Stimulated activated CD4-positive, alpha-beta T cell treated with anti-CD3 and anti-CD28 coated beads, TNF-alpha, amount 100 ng/mL, for 4 hours (primary cell): ENCODE results near the gene PKP1.

ENCODE experiments used
- DNase-seq, 3 experiments: peaks; one replicate each; pipeline ENCODE4 v3.0.0-alpha.2; 2020; ENCODE audit warnings: low read depth in 3 of 3

PKP1 gene

GRCh38 chr1:201371276-201371675, 88.0 kb downstream of the PKP1 start:
- DNase-seq: no peak

GRCh38 chr1:201371792-201372191, 88.5 kb downstream of the PKP1 start:
- no peak for DNase-seq

- no peak for DNase-seq
Observed at GRCh38 chr1:201374364-201374763, 91.1 kb downstream of the PKP1 start.

- no peak for DNase-seq
Observed at GRCh38 chr1:201375169-201375568, 91.9 kb downstream of the PKP1 start.

- no peak for DNase-seq
Observed at GRCh38 chr1:201376107-201376463, 92.8 kb downstream of the PKP1 start.

GRCh38 chr1:201376464-201377374, 93.4 kb downstream of the PKP1 start:
- DNase-seq: no peak

- DNase-seq: no peak
Observed at GRCh38 chr1:201377611-201378092, 94.3 kb downstream of the PKP1 start, which contains the start of gene TNNT2. Gene TNNT2, minus strand, starts transcription at chr1:201377680. Its CDS starts 4,426 bp downstream, at chr1:201373254.

- DNase-seq: no peak
Observed at GRCh38 chr1:201378804-201379203, 95.5 kb downstream of the PKP1 start.

- no peak for DNase-seq
Observed at GRCh38 chr1:201379733-201380242, 96.5 kb downstream of the PKP1 start.

GRCh38 chr1:201381130-201381529, 97.8 kb downstream of the PKP1 start:
- no peak for DNase-seq
